Skin epidermis (tissue), 12 donors: ENCODE measurements around the gene ZNF217.
"Not testable (repeated sequence)": the region's sequence is repeated elsewhere in the genome, so short reads cannot be mapped to it uniquely, and the experiment has no call there.

Experiments used
- H3K27ac ChIP-seq, 21 experiments: fragments of 200-600 bp; sonication (generic) in 11 of 21; one replicate each; pipeline ENCODE4 v1.5.0; 2020; ENCODE audit warnings: mild to moderate bottlenecking in 3 of 21, inconsistent platforms in 2 of 21, moderate library complexity in 2 of 21
- H3K4me3 ChIP-seq, 7 experiments: fragments of 200-600 bp; sonication (generic) in 2 of 7; one replicate each; pipeline ENCODE4 v1.5.0; 2020; ENCODE audit warnings: inconsistent platforms in 2 of 7, mild to moderate bottlenecking in 2 of 7, moderate library complexity in 1 of 7

Gene ZNF217

DNA sequence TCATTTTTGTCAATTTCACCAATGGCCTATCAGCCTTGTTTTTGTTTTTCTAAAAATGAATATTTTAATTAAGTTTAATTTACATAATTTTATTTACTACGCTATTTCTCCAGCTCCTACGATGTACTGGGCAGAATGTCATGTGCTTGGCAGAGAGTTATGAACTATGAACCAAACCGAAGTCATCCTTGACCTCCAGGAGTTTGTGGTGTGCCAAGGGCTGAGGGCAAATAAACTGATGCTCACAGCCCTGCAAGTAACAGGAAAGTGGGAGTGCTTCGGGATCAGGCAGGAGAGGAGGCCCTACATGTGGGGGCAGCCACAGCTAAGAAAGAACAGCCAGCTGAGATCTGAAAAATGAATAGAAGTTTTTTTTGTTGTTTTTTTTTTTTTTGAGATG is 38.6 kb downstream of the ZNF217 start:
- no peak overlapping the region for H3K4me3 ChIP-seq

DNA sequence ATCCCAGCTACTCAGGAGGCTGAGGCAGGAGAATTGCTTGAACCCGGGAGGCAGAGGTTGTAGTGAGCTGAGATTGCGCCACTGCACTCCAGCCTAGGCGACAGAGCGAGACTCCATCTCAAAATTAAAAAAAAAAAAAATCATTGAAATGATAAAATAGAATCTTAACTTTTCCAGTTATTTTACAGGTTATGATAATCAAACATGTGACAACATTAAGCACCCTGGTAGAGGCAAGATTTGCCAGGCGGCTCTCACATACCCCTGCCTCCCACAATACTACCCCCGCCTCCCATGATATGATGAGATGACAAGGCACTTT is 41.1 kb downstream of the ZNF217 start:
- not testable (repeated sequence) for H3K4me3 ChIP-seq, H3K27ac ChIP-seq

More for the DNA sequence above, 38.6 kb downstream of the ZNF217 start:
- H3K27ac ChIP-seq = no peak overlapping the region

DNA sequence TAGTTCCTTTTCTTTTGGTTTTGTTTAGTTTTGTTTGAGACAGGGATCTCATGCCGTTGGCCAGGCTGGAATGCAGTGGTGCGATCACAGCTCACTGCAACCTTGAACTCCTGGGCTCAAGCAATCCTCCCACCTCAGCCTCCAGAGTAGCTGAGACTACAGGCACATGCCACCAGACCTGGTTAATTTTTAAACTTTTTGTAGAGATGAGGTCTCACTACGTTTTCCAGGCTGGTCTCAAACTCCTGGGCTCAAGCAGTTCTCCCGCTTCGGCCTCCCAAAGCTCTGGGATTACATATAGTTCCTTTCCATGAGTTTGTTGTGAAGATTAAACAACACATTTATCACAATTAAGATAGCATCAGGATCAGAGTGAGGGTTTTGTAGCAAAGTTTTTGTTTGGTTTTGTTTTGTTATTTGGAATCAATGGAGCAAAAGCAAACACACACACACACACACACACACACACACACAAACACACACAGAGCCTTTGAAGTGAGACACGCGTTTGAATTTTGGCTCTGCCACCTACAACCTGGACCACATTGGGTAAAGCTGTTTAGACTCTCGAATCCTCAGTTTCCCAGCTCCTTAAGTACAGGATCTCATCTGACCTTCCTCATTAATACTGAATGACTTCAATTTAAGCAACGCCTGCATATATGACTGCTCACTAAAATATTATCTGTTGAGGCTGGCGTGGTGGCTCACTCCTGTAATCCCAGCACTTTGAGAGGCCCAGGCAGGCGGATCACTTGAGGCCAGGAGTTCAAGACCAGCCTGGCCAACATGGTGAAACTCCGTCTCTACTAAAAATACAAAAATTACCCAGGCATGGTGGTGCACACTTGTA is 41.7 kb downstream of the ZNF217 start:
- not testable (repeated sequence) for H3K27ac ChIP-seq, H3K4me3 ChIP-seq

DNA sequence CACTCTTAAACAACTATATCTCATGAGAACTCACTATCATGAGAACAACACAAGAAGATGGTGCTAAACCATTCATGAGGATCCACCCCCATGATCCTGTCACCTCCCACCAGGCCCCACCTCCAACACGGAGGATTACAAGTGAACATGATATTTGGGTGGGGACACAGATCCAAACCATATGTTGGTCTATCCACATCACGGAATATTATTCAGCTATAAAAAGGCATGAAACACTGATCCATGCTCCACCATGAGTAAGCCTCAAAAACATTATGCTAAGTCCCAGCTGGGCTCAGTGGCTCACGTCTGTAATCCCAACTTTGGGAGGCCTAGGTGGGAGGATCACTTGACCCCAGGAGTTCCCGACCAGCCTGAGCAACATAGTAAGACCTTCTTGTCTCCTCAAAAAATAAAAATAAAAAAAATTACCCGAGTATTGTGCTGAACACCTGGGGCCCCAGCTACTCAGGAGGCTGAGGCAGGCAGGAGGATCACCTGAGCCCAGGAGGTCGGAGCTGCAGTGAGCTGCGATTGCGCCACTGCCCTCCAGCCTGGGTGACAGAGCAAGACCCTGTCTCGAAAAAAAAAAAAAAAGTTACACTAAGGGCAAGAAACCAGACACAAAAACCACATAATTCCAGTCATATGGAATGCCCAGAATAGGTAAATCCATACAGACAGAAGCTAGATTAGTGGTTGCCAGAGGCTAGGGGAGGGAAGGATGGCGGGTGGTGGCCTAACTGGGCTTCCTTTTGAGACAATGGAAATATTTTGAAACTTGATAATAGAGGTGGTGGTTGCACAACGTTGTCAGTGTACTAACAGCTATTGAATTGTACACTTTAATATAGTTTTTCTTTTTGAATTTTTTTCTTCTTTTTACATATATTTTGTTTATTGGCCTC is 43.1 kb downstream of the ZNF217 start:
- no peak overlapping the region for H3K27ac ChIP-seq
- H3K4me3 ChIP-seq = no peak overlapping the region

DNA sequence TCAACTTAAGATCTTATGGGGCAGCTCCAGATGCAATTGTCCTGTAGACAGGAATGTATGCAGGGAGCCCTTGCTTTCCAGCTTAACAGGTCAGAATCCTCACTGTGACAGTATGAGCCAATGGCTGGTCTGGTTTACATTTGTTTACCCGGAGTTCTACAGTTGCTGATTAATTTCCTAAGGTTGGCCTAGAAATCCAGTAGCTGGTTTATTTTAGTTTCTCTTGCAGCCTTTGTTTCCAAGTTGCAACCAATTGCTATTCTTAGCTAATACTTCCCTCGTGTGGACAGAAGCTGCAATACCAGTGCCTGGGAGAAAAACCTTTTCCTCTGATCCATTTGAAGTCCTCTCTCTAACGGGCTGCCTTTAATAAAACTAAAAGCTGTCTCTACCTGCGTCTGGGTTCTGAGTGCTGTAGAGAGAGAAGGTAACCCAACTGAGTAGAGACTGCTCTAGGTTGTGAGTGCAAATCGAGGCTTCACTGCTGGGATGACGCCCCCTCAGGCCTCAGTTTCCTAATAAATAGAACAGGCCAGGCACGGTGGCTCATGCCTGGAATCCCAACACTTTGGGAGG is 45.9 kb downstream of the ZNF217 start:
- Histone ChIP-seq H3K27ac (no peak overlapping the region), H3K4me3 (no peak overlapping the region)

DNA sequence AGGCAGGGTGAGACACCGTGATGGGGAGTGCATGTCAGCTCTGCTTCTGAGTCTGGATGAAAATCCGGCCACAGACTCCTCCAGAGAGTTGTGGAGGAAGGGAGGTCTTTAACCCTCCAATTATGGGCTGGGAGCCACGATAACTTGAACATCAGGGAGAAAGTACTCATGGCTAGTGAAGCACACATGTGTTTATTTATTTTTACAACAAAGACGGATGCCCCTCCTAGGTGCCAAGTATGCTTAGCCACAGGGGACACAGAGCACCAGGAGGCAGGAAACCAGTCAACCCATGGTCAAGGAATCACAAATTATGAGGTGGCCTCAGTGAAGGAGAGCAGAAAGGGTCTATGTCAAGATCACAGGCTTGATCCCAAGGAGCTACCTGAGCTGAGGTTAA is 54.1 kb downstream of the ZNF217 start:
- no peak overlapping the region for H3K27ac ChIP-seq
- H3K4me3 ChIP-seq = no peak overlapping the region

DNA sequence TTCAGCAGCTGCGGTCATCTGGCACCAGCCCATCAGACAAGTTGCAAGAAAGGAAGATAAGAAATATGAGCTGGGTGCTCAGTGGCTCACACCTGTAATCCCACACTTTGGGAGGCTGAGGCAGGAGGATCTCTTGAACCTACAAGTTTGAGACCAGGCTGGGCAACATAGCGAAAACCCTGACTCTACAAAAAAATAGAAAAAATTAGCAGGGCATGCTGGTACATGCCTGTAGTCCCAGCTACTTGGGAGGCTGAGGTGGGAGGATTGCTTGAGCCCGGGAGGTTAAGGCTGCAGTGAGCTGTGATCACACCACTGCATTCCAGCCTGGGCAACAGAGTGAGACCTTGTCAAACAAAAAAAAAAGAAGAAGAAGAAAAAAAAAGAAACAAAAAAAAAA is 57.3 kb downstream of the ZNF217 start:
- not testable (repeated sequence) for H3K27ac ChIP-seq, H3K4me3 ChIP-seq

DNA sequence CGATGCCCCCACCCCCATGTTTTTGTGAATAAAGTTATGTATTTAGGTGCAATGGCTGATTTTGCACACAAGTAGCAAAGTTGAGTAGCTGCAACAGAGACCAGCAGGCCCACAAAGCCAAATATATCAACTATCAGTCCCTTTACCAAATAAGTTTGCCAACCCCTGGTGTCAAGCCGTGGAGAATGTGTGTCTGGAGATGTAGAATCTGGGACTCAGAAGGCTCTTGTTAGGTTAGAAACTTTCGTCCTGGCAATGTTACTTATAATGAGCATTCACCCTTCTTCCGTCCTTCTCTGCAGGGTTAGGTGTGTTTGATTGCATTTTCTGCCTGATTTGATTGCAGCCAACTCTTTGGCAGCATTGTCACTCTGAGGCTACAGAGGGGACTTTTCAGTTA is 57.8 kb downstream of the ZNF217 start:
- no peak overlapping the region for H3K4me3 ChIP-seq
- no peak overlapping the region for H3K27ac ChIP-seq

DNA sequence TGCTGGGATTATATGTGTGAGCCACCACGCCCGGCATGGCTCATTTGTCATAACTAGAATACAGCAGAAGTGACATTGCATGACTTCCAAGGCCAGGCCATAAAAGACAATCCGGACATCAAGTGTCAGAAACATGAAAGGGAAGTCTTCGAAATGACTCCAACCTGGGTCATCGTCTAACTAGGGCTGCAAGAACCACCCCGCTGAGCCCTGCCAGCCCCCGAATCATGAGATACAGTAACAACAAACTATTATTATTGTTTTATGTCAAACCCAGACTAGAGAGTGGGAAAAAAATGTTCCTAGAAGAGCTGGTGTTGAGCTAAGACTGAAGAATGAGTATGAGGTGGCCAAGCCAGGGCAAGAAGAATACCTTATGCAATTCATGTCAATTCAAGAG is 59.6 kb downstream of the ZNF217 start:
- Histone ChIP-seq H3K27ac (no peak overlapping the region), H3K4me3 (no peak overlapping the region)

DNA sequence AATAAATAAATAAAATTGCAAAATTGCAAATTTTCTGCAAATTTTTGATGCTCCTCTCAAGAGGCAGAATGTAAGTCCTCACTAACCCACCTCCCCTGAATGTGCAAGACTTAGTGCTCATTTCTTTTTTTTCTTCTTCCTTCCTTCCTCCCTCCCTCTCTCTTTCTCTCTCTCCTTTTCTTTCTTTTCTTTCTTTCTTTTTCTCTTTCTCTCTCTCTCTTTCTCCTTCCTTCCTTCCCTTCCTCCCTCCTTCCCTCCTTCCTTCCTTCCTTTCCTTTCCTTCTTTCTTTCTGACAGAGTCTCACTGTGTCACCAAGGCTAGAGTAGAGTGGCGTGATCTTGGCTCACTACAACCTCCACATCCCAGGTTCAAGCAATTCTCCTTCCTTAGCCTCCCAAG is 60.1 kb downstream of the ZNF217 start:
- no peak overlapping the region for H3K4me3 ChIP-seq
- H3K27ac ChIP-seq = no peak overlapping the region

DNA sequence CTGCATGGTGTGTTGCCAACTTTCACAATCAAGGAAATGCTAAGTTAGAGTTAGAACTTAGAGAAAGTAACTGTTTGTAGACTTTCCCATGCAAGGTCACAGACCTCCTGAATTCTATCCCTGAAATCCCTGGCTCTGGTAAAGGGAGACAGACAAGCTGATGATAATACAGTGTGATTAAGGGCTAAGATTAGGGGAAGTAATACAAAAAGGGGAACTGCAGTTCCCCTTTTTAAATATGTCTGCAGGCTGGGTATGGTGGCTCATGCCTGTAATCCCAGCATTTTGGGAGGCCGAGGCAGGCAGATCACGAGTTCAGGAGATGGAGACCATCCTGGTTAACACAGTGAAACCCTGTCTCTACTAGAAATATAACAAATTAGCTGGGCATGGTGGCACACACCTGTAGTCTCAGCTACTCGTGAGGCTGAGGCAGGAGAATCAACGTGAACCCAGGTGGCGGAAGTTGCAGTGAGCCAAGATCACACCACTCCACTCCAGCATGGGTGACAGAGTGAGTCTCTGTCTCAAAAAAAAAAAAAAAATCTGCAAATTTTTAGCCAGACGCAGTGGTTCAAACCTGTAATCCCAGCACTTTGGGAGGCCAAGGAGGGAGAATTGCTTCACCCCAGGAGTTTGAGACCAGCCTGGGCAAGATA is 60.9 kb downstream of the ZNF217 start:
- H3K27ac ChIP-seq, H3K4me3 ChIP-seq: not testable (repeated sequence)

DNA sequence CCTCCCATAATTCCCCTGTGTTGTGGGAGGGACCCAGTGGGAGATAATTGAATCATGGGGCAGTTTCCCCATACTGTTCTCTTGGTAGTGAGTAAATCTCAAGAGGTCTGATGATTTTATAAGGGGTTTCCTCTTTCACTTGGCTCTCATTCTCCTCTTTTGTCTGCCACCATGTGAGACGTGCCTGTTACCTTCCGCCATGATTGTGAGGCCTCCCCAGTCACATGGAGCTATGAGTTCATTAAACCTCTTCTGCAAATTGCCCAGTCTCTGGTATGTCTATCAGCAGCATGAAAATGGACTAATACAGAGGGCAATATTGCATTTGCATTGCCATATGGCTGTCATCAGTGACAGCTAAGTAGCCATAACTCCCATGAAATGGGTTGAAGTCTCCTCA is 63.2 kb downstream of the ZNF217 start:
- Histone ChIP-seq H3K27ac (no peak overlapping the region), H3K4me3 (no peak overlapping the region)

DNA sequence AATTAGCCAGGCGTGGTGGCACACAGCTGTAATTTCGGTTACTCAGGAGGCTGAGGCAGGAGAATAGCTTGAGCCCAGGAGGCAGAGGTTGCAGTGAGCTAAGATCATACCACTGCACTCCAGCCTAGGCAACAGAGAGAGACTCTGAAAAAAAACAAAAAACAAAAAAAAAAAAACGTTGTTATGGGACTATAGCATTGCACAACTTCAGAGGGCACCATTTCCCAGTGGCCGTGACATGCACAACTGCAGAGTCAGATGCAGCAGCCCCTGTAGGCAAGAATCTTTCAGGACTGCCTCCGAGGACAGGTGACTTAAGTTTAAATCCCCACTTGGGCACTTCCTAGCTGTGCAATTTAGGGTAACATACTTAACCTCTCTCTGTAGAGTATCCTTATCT is 64.0 kb downstream of the ZNF217 start:
- Histone ChIP-seq H3K4me3 (no peak overlapping the region), H3K27ac (no peak overlapping the region)

DNA sequence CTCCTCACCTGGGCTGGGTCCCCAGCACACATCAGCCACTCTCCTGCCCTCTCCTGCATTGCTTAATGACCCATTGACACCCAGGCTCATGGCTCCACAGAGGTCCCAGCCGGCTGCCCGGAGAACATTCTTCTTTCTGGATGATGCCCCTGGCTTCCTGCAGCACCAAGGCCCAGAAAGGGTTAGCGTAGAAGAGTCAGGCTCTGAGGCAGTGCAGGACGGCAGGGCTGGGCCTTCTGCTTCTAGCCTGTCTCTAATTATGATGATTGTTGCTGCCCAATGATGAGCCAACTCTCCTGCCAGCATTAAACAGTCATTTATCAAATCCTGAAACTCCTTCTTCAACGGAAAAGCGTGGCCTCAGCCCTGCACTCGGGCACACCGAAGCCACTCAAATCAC is 66.4 kb downstream of the ZNF217 start:
- H3K27ac ChIP-seq = no peak overlapping the region
- no peak overlapping the region for H3K4me3 ChIP-seq

DNA sequence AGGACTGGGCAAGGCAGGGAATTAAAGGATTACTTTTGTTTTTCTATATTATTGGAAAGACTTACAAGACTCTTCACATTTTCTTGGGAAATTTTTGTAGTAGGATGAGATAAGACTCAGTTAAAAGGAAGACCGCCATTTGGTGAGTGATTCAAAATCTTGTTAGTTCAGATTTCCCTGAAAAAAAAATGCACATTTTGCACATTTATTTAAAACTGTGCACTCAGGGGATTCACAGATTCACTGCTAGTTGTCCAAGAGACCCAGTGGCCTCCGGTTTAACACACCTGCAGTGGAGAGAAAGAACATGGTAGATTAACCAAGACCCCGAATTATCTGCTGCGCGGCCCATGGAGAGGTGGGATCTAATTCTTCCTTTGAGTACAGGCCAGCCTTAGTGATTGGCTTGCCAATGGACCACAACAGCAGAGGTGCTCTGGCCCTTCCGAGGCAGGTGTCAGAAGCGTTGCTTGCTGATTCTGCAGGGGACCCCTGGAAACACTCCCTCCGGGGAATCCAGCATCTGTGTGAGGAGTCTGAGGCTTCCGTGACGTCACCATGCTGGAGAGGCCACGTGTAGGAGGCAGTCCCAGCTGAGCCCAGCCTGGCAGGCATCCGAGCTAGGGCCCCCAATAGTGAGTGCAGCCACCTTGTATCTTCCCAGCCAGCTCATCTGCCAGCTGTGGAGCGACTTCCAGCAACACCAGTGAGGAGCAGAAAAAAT is 68.9 kb downstream of the ZNF217 start:
- H3K4me3 ChIP-seq = no peak overlapping the region
- H3K27ac ChIP-seq = no peak overlapping the region

DNA sequence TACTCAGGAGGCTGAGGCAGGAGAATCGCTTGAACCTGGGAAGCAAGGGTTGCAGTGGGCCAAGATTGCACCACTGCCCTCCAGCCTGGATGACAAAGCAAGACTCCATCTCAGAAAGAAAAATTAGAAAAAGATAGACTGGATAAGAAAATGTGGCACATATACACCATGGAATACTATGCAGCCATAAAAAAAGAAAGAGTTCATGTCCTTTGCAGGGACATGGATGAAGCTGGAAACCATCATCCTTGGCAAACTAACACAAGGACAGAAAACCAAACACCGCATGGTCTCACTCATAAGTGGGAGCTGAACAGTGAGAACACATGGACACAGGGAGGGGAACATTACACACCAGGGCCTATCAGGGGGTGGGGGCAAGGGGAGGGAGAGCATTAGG is 70.0 kb downstream of the ZNF217 start:
- H3K4me3 ChIP-seq, H3K27ac ChIP-seq: not testable (repeated sequence)

DNA sequence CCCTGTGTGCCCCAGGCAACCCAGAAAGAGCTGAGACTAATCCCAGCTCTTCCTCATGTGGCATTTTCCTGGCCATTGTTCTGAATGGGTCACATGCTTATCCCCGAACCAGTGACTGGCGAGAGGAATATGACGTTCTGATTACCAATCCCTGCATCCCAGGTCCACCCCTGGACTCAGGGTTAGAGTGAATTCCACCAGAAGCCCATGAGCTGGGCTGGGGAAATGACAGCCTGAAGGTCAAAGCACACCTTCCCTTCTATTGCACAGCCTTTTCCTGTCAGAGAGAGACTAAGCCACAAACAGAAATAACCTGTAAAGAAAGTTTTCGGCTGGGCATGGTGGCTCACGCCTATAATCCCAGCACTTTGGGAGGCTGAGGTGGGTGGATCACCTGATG is 70.9 kb downstream of the ZNF217 start:
- H3K4me3 ChIP-seq = no peak overlapping the region
- no peak overlapping the region for H3K27ac ChIP-seq

DNA sequence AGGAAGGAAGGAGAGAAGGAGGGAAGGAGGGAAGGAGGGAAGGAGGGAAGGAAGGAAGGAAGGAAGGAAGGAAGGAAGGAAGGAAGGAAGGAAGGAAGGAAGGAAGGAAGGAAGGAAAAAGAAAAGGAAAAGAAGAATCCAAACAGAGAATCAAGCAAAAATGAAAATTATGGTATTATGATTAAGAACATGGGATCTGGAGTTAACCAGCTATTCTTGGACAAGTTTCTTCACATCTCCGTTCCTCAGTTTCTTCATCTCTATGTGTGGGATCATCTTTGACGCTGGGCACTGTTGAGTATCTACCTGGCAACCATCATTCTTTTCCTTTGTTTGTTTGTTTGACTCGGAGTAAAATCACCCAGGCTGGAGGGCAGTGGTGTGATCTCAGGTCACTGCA is 71.6 kb downstream of the ZNF217 start:
- Histone ChIP-seq H3K4me3 (no peak overlapping the region), H3K27ac (no peak overlapping the region)

DNA sequence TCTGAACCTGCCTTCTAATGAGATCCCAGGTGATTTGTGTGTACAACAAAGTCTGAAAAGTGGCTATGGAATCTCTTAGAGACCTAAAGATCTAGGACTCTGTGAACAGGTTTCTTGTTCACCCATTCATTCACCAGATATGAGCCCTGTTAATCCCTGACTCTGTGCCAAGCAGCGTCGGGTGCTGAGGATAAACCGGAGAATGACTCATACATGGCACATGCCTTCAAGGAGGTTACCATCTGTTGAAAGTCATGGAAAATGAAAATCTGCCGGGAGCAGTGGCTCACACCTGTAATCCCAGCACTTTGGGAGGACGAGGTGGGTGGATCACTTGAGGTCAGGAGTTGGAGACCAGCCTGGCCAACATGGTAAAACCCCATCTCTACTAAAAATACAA is 72.2 kb downstream of the ZNF217 start:
- H3K27ac ChIP-seq, H3K4me3 ChIP-seq: not testable (repeated sequence)

DNA sequence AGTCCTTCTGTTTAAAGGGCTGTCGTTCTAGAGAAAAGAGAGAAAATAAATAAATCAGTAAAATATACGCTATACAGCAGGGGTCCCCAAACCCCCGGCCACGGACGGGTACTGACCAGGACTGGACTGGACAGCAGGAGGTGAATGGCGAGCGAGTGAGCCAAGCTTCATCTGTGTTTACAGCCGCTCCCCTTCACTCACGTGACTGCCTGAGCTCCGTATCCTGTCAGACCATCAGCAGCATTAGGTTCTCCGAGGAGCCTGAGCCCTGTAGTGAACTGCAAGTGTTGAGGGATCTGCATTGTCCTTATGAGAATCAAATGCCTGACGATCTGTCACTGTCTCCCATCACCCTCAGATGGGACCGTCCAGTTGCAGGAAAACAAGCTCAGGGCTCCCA is 76.5 kb downstream of the ZNF217 start:
- Histone ChIP-seq H3K27ac (no peak overlapping the region), H3K4me3 (no peak overlapping the region)
